ENCODE measurements around the gene EXD3. TPM values are rescaled to one million over a fixed set of nuclear protein-coding genes. Genes with fewer than 3 reads are reported as not detected.

The EXD3 gene
- total RNA-seq, 1 donor = 7.3 TPM

DNA sequence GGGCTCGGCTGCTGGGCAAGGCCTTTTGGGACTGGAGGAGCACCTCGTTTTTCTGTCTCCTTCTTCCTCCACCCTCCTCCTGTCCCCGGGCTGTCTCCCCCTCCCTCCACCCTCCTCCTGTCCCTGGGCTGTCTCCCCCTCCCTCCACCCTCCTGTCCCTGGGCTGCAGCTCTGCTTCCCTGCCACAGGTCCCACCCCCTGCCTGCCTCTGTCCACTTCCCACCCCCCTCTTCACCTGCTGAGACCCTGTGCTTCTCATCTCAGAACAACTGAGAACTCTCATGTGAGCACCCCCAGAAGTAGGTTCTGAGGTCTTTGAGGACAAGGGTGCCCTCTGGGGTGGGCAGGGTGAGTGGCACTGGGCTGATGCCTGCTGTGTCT lies 151.3 kb downstream of the EXD3 start:
- DNase-seq (ENCODE audit: low read depth) = no peak
- TF ChIP-seq, protein P1, sequence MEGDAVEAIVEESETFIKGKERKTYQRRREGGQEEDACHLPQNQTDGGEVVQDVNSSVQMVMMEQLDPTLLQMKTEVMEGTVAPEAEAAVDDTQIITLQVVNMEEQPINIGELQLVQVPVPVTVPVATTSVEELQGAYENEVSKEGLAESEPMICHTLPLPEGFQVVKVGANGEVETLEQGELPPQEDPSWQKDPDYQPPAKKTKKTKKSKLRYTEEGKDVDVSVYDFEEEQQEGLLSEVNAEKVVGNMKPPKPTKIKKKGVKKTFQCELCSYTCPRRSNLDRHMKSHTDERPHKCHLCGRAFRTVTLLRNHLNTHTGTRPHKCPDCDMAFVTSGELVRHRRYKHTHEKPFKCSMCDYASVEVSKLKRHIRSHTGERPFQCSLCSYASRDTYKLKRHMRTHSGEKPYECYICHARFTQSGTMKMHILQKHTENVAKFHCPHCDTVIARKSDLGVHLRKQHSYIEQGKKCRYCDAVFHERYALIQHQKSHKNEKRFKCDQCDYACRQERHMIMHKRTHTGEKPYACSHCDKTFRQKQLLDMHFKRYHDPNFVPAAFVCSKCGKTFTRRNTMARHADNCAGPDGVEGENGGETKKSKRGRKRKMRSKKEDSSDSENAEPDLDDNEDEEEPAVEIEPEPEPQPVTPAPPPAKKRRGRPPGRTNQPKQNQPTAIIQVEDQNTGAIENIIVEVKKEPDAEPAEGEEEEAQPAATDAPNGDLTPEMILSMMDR (IDR thresholded peaks at IDR 0.05; ENCODE audit: insufficient read depth, low read depth, low read length) = no peak
- H3K4me3 ChIP-seq (ENCODE audit: low read depth, low read length) = no peak overlapping the region

DNA sequence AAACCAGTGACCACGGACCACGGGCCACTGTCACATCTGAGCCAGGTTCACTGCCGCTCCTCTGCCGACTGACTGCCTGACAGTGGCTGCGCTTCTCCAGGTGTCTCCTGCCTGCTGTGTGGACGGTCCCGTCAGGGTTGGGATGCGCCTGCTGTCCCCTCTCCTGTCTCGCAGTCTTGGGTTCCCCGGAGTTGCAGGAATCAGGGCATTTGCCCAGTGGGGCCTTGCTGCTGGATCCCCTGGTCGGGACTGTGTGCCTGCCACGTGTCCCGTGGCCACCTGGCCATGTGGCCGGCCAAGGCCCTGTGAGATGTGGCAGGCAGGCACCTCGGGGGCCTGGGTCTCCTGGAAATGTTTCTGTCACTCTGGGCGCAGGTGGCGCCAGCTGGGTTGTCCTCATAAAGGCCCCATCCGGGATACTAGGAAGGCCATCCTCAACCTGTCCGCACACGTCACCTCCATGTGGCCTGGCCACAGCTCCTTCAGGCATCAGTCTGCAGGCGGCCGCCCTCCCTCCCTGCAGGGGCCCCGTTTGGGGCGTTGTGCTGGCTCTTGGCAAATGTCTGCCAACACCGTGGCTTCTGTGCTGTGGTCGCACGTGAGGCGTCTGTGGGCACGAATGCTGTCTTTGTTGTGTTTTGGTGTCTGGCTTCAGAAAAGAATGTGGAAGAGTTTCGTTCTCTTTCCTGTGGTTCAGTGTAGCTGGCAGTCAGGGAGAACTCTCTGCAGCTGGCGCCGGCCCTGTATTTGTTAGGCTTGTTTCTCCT lies 151.8 kb downstream of the EXD3 start:
- H3K4me3 ChIP-seq (ENCODE audit: low read depth, low read length) = no peak overlapping the region
- DNase-seq (ENCODE audit: low read depth) = no peak
- TF ChIP-seq, protein P1 (IDR thresholded peaks at IDR 0.05; ENCODE audit: insufficient read depth, low read depth, low read length) = no peak

DNA sequence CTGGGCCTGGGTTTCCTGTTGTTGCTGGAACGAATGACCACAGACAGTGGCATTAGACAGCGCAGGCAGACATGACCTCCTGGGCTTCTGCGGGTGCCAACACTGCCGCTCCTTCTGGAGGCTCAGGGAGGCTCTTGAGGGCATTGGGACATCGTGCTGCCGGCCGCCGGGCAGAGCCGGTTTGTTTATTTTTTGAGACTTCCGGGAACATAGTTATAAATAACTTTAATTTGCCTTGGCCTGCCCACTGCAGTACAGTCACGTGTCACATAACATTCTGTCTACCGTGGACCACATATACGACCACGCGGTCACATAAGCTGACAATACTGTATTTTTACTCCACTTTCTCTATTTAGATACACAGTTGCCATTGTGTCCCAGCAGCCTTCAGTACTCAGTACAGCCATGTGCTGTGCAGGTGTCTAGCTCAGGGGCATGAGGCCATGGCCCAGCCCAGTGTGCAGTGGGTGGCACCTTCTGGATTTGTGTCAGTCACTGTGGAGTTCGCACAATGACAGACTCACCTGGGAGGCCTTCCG lies 153.7 kb downstream of the EXD3 start:
- no peak overlapping the region for H3K4me3 ChIP-seq (ENCODE audit: low read depth, low read length)
- peak; percentile 93 for DNase-seq (ENCODE audit: low read depth)
- TF ChIP-seq, protein P1 (IDR thresholded peaks at IDR 0.05; ENCODE audit: insufficient read depth, low read depth, low read length) = no peak

DNA sequence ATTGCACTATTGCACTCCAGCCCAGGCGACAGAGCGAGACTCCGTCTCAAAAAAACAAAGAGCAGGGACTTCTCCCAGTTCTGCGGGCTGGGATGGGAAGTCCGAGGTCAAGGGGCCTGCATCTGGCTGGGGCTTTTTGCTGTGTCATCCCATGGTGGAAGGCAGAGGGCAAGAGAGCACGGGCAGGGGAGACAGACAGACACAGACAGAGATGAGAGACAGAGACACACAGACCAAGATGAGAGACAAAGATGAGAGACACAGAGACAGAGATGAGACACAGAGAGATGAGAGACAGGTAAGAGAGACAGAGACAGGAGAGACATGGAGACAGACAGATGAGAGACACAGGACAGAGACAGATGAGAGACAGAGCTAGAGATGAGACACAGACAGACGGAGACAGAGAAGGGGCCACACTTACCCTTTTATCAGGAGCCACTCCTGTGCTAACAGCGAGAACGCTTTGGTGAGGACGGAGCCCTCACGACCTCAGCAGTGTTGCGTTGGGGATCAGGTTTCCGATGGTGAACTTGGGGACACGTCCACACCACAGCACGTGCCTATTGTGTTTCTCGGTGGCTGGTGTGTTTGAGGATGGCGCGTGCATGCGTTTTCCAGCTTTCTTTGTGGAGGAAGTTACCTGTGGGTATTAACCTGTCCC lies 154.3 kb downstream of the EXD3 start:
- peak; percentile 81 for DNase-seq (ENCODE audit: low read depth)
- H3K4me3 ChIP-seq (ENCODE audit: low read depth, low read length) = no peak overlapping the region
- TF ChIP-seq, protein P1 (IDR thresholded peaks at IDR 0.05; ENCODE audit: insufficient read depth, low read depth, low read length) = no peak

DNA sequence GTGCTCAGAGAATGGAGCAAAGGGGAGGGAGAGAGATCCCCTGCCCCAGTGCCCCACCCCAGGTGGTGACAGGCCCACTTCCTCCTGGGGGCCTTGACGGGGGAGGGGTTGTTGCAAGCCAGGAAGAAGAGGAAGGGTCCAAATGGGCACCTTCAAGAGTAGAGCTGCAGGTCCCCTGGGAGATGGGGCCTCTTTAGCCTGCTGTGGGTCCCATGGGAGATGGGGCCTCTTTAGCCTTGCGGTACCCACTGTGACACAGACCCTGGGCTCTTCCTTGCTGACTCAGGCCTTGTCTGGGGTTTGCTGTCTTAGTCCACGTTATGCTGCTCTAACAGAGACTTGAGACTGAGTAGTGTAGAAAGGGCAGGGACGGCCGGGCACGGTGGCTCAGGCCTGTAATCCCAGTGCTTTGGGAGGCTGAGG lies 155.0 kb downstream of the EXD3 start:
- peak; percentile 29 for DNase-seq (ENCODE audit: low read depth)
- TF ChIP-seq, protein P1 (IDR thresholded peaks at IDR 0.05; ENCODE audit: insufficient read depth, low read depth, low read length) = no peak
- no peak overlapping the region for H3K4me3 ChIP-seq (ENCODE audit: low read depth, low read length)

DNA sequence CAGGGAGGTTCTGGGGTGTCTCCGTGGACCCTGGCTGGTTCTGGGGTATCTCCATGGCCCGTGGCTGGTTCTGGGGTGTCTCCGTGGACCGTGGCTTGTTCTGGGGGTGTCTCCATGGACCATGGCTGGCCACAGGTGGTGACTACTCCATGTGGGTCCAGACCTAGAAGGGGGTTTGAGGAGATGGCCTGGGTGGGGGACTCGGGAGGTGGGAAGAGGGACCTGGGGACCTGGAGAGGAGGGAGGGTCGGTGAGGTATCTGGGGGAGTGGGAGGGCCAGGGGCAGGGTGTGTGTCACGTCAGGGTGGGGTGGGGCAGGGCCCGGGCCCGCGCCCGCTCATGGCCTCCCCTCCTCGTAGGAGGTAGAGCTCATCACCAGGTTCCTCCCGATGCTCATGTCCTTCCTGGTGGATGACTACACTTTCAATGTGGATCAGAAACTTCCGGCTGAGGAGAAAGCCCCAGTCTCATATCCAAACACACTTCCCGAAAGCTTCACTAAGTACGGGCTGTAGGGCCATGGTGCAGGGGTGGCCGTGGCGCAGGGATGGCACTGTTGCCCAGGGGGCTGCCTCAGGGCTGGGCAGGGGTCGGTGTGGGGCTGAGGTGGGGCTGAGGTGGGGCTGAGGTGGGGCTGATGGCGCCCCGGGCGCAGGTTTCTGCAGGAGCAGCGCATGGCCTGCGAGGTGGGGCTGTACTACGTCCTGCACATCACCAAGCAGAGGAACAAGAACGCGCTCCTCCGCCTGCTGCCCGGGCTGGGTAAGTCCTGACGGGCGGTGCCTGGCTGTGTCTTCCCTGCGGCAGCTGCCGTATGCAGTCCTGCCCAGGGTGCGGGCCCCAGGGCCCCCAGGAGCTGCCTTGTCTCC lies 156.1 kb downstream of the EXD3 start:
- DNase-seq (ENCODE audit: low read depth) = no peak
- H3K4me3 ChIP-seq (ENCODE audit: low read depth, low read length) = no peak overlapping the region
- TF ChIP-seq, protein P1 (IDR thresholded peaks at IDR 0.05; ENCODE audit: insufficient read depth, low read depth, low read length) = no peak
